HG02623 (cell line): ENCODE measurements around the gene NUMA1.

Source experiments
- ATAC-seq: cut with Tn5 transposase; IDR thresholded peaks from one replicate; pipeline ENCODE4 v1.9.1; 2021; ENCODE audit warnings: moderate library complexity; ENCODE audit not compliant: unreplicated experiment

Gene NUMA1

DNA sequence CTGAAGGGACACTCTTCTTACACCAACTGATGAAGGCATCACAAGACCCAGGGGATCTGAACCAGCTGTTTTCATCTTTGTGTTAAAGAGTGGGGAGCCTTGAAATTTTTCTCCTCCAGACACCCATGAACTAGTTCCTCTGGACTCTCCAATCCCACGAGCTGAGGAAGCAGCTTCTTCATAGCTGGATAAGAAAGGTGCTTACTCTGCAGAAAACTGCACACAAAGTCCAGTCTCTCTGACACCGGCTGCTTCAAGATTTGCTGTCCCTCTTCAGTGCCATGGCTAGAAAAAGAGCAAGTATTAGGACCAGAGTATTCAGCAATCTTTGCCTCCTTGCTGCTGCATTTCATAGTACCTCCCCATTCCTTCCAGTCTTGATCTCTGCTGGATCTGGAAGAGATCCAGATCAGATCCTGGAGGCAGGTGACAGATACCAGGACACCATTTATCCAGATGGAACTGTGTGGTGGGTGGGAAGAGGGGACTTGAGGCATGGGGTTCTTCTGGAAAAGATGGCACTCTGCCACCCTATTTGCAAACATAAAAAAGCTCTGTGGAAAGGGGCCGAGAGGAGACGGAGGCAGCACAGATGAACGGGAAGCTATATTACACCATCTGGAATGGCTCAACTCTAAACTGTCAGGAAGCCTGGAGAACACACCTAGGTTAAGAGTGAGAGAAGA, 56.1 kb downstream of the NUMA1 start:
- ATAC-seq = no peak

DNA sequence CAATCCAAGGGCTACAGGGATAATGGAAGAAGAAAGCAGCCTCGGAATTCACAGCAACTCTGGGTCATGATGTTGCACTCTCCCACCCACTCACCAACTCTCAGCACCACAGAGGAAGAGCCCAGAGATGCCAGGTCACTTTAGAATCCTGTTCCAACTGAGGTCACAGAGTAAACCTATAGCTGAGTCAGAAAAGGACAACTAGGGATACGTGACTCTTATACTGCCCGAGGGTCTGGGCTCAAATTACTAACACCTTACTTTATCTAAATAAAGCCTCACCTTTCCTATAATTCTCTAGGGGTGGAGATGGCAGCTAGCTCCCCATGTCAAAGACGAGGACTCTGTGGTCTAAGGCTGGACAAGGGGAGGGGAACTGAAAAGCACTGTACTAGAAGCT, 57.0 kb downstream of the NUMA1 start:
- no peak for ATAC-seq

DNA sequence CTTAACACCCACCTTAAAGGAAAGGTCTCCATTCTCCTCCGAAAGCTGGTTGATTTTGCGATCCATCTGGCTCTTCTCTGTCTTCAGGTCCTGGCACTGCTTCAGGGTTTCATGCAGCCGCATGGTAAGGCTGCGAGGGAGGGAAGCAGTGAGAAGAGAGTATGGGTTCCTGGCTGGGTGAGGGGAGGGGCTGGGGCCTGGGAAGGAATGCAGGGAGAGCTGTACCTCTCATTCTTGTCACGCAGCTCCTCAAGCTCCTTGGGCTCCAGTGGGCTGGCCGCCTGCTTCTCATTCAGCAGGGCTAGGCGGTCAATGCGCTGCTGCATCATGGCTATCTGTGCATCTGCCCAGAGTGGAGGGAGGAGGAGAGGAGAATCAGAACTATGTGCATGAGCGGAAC, 62.2 kb downstream of the NUMA1 start:
- no peak for ATAC-seq

DNA sequence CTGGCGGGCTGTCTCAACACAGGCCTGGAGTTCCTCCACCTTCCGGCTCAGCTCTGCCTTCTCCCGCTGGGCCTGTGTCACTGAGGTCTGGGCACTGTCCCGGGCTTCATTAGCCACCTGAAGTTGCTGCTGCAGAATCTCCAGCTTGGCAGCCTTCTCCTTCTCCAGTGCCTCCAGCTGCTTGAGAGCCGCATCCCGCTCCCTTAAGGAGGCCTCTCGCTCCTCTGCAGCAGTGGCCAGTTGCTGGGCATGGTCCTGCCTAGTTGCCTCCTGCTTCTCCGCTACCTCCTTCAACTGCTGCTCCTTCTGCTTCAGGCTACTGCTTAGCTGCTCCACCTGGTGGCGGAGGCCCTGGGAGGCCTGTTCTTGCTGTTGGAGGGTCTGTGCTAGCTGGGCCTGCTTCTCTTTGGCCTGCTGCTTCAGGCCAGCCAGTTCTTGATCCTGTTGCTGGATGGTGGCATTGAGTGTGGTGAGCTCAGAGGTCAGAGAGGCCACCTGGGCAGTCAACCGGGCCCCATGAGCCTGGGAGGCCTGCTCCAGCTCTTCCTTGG, 64.8 kb downstream of the NUMA1 start:
- no peak for ATAC-seq

DNA sequence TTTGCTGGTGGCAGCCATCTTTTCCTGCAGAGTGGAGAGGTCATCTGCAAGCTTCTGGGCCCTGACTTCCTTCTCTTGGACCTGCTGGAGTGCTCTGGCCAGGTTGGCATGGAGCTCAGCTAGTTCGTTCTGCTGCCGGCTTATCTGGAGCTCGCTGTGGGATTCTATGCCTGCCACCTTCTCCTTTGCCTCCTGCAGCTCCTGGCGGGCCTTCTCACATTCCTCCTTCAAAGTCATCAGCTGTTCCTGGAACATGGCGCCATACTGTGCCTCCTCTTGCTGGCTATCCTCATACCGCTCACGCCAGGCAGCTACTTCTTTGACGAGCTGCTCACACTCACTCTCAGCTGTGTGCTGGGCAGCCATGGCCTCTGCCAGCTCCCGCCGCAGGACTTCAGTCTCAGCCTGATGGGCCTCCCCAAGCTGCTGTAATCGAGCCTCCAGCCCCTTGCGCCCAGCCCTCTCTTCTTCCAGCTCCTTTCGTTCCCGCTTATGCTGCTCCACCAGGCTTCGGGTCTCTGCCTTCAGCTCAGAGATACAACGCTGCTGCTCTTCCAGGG, 65.5 kb downstream of the NUMA1 start:
- ATAC-seq = no peak

DNA sequence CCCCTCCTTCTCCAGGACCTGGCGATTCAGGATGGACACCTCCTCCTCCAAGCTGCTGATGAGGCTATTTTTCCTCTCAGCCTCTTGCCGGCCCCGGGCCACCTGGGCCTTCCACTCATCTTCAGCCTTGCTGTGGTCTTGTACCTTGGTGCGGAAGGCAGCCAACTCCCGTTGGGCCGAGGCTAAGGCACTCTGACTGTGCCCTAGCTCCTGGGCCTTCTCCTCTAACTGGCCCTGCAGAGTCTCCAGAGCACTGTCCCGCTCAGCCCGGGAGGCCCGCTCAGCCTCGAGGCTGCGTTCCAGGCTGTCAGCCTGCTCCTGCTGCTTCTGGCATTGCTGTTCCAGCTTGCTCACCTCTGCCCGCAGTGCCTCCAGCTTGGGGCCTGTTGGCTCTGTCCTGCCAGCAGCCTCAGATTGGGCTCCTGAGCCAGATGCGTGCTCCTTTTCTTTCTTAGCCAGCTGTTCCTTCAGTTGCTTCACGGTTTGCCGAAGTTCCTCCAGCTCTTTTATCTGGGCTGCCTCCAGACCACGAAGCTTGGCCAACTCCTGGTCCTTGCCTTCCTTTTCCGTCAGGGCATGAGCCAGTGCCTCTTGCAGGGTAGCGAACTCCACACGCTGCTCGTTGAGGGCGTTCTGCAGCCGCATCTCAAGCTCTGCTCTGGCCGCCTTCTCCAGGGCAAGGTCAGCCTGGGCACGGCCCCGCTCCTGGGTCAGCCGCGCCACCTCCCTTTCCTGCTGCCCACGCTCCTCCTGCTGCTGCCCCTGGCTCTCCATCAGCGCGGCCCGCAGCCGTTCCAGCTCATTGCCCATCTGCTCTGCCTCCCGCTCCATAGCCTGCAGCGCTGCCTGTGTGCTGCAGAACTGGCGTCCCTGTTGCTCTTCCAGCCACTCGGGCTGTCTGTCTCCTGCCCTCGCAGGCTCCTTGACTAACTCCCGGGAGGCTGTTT, 66.3 kb downstream of the NUMA1 start:
- no peak for ATAC-seq

DNA sequence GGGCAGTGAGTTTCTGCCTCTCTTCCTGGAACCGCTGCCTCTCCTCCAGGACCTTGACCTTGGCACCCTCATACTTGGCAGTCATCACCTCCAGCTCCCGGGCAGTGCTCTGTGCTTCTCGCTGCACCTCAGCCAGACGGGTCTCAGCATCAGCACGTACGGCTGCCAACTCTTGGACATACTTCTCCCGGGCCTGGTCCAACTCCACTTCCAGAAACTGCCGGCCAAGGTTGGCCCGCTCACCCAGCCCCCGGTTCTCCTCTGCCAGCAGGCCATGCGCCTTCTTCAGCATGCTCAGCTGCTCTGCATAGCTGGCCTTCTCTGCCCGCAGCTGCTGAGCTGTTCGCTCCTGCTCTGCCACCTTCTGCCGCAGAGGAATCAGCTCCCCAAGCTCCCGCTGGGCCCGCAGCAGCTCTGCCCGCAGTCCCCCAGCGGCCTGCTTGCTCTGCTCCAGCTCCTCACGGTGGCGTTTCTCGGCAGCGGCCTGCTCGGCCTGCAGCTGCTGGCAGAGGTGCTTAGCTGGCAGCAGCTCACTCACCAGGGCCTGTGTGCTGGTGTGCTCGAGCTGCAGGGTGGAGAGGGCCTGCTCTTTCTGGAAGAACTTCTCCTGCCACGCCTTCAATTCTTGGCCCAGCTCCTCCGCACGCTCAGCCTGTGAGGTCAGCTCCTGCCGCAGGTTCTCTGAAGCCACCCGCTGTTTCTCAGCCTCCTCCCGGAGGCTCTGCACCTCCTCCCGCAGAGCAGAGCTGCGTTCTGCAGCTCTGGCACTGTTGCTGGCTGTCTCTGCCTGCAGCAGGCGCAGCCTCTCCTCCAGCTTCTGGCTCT, 67.2 kb downstream of the NUMA1 start:
- ATAC-seq = no peak

DNA sequence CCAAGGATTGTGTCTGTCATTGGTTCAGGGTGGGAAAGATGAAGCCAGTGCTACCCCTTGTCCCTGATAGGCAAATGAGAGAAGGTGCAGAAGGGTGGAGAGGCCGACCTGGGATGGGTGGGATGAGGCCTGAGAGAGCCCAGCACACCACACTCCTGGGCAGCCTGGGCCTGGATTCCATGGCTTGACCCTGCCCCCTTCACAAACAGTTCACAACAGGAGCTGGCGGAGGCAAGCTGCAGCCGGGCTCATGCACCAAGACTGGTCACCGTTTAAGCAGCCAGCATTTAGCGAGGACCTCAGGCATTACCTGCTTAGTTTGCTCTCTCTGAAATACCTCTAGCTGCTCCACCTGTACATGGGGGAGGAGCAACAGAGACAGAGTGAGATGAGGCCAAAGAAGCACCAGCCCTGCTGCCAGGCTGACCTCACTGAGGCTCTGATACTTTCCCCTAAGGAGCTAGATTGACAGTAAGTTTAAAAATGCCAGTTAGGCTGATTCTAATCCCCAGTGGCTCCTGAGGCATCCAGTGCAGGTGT, 68.2 kb downstream of the NUMA1 start:
- no peak for ATAC-seq

DNA sequence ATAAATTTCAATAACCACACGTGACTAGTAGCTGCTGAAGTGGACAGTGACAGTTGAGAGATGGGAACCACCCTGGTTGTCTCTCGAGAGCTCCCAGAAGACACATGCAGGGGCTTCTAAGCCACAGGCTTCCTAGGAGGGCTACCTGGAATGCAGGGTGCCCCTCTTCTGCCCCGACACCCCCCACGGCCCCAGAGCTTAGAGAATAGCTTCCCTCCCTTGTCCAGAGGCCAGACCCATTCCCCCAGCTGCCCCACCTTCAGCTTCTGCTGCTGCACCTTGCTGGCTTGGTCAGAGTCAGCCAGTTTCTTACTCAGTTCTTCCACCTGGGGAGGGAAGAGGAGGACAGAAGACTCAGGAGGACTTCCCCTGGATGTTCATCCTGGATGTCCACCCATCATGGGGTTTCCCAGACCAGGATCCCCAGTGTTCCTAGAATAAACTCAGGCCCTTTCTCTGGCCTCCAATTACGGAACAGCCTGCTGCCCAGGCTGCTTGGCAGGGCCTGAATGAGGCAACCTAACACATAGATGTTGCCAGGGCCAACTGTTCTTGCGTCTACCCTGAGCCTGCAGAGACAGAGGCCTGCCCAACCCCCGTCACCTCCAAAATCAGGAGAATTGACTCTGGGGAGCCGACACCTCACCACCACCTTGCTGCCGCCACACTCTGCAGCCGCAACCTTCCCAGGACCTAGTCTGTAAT, 69.7 kb downstream of the NUMA1 start:
- ATAC-seq = no peak

DNA sequence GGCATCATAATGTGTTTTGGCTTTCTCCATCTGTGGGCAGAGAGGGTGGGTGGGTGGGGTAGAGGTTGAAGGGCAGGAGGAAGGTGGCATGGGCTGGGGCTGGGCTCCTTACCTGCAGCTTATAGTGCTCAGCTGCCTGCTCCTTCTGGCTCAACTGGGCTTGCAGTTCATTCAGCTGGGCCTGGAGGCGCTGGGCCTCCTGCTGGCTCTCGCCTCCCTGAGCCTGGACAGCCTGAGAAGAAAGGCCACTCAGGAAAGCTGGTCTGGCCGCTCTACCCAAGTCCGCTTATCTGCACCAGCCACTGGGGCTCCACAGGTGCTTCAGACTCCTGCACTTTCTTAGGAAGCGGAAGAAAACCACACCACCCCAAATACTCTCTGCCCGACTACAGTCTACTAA, 71.2 kb downstream of the NUMA1 start:
- no peak for ATAC-seq

DNA sequence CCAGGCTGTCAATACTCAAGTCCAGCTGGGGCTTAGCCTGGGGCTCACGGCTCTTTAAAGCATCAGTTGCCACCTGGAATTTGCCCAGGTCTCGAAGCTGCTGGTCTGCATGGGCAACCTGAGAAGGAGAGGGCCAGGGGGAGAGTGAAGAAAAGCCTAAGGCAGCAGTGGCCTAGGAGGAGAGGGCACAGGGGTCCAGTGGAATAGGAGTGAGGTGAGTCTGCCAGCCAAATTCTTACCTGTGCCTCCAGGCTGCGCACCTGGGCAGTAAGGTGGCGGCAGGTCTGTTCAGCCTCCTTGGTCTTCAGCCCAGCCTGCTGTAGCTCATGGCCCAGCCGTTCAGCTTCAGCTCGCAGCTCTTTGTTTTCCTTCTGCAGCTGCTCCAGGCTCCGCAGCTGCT, 71.6 kb downstream of the NUMA1 start:
- no peak for ATAC-seq

DNA sequence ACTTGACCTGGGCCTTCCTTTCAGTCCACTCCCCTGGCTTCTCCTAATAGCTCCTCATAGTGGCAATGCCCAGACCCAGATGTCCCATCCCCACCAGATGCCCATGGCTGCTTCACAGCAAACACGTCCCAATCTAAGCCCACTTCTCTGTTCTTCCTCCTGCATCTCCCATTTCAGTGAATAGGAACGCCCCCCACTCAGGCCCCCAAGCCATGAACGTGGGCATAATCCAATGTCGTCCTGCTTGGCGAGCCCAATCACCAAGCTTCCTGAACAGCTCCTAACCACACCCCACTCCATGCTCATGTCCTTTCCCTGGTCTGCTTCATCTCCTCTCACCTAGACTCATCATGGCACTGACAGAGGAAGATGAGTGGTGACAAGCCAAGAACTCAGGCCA, 72.8 kb downstream of the NUMA1 start:
- ATAC-seq = no peak

DNA sequence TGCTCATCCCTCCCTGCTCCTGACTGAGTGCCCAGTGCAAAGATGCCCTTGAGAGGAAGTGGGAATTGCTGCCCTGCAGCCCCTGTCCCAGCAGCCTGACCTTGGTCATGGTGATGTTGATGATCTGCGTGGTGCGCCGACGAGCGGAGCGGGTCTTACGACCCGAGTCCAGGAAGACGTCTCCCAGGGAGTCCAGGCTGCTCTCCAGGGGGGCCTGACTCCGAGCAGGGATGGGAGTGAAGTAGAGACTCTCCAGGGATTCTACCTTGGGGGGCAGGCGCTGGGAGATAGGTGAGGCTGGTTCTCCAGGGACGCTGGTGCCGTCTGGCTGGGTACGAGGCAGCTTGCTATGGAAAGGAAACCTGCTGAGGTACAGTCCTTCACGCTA, 73.3 kb downstream of the NUMA1 start:
- ATAC-seq = no peak

DNA sequence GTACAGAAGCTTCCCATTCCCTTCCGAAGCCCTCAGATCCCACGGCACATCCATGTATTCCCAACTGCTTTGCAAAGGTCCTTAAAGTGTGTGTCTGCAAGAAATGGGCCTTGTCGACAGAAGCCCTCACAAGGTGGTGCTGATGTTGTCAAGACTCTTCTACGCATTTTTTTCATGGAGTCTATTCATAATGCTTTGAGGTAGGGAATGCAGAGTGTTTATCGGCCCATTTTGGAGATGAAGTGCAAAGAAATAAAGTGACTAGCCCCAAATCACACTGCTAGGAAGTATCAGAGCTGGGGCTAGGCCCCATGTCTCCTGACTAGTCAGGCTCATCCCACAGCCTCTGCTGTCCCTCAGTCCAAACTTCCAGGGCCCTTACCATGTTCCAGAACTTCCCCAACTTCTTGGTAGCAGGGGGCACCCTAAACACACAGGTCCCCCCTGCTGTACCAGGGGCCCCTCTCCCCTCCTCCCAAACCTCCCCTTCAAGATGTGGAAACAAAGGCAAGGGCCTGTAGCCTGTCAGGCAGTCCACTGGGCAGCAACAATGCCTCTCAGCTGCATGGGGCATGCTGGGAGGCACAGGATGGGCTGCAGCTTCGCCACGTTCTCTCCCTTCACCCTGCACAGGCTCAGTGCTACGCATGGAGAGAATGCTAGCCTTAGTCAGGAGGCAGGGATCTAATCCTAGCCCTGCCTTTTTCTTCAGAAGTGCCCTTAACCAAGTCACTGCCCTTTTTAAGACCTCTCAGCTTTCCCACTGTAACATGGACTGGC, 73.8 kb downstream of the NUMA1 start:
- no peak for ATAC-seq

DNA sequence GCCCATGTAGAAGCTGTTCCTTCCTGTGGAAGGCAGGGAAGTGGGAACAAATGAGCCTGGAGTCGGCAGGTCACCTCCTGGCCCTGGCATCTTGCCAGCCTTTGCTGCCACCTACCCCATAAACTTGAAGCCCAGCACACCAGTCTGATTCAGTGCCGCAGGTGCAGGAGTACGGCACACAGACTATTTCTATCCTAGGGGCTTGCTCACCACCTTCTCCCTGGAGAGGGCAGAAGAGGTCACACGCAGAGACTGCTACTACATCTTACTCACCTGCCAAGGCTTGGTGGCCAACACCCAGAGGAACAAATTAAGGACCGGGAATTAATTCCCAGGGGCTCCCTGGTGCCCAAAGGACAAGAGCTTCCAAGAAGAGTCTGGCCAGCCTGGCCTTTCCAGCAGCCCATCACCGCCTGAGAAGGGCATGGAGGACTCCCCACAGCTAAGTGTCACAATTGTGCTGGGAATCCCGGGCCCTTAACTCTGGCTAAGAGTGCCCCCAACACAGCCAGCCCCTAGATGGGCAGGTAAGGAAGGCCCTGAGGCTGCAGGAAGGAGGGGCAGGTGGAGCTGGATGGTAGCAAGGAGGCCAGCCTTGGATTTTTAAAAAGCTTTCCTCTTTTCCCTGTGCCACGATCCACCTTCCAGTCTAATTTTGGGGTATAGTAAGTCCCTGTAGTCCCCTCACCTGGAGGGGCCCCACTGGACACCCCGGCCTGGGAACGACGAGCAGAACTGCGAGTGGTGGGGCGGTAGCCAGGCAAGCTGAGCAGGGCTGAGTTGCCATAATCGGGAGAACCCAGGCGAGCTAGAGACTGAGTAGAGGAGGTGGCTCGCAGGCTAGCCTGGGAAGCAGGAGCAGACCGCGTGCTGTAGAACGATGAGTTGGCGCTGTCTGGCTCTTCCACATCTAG, 74.7 kb downstream of the NUMA1 start:
- ATAC-seq = no peak

DNA sequence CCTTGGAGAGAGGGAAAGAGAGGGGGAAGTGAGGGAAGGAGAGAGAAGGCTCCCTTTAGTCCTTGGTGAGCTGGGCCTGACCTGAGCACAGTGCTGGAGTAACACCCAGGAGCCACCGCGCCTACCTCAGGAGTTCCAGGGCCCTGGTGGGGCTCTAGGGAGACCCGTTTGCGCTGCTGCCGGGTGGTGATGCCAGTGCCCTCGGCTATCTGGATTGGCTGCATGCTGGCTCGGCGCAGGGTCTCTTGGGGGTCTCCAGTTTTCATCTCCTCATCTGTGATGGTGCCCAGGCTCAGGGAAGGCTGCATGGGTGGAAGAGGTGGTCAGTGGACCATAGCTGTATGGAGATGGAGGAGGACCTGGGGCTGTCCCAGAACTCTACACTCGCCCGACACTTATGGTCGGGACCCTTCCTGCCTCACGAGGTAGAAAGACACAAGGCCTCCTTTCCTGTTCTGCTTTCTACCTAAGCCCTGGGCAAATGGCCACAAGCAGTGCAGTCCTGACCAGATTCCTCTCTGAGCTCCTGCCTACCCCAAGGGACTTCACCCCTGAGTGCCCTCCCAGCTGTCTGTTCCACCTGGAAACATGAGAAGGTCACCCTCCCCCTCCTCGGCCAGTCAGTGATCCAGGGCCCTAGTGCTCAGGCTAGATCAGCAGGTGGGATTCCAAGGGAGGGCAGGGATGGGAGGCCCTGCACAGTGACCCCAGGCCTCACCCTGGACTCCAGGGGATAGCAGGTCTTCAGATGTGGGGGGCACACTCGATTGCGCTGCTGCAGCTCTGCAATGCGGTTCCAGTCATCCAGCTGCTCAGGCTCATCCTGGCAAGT, 75.6 kb downstream of the NUMA1 start:
- no peak for ATAC-seq

DNA sequence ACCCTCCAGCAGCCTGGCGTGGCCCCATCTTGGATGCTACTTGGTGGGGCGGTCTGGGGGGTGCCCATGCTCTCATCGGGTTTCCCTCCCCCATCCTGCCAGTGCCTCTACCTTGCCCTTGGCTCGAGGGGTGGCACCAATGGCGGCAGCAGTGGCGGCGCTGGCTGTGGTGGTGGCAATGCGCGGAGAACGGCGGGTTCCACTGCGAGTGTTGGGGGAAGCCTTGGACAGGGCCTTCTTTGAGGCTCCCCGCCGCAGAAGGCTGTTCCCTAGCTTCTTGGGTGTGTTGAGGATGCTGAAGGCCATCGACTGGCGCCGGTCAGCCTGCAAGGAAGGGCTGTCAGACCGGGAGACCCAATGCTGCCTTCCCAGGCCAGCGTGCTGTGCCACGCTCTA, 76.6 kb downstream of the NUMA1 start:
- ATAC-seq = no peak
